Measurements from ENCODE around the gene BICC1.

- TF ChIP-seq CTCF (IDR thresholded peaks at IDR 0.05) (no peak), POLR2A (IDR thresholded peaks at IDR 0.05) (no peak)
These were observed 278.5 kb downstream of the BICC1 start for GRCh38 chr10:58791137-58791536.
